Endothelial cell of umbilical vein (primary cell): ENCODE results near the gene SFRP2. TPM values are rescaled to one million over a fixed set of nuclear protein-coding genes. Genes with fewer than 3 reads are reported as not detected.

ENCODE experiments used
- BruUV-seq: library from RNA; stranded (reverse); fragments of 400-500 nt; replicated peaks from 2 replicates; lab custom pipeline; 2021; lab: Mats Ljungman, UMichigan
- CTCF ChIA-PET: fragments of 300-600, 350-600 bp; sonication (Branson Sonifier 250); formaldehyde crosslinking; loops from one replicate; lab custom pipeline; 2021; ENCODE audit warnings: antibody characterized with exemption, inconsistent platforms; lab: Charles Lee
- POLR2A ChIA-PET: fragments of 300-600, 350-600 bp; sonication (Branson Sonifier 250); formaldehyde crosslinking; loops from one replicate; lab custom pipeline; 2021; ENCODE audit warnings: antibody characterized with exemption, inconsistent platforms; lab: Charles Lee
- DNase-seq: peaks from one replicate; pipeline ENCODE4 v3.0.0-alpha.2; 2011; ENCODE audit warnings: low read depth, low spot score
- FAIRE-seq: peaks from 2 replicates; lab custom pipeline; 2011; peaks lifted over from hg19 to GRCh38; lab: Jason Lieb, UNC
- H2AFZ ChIP-seq: 2 replicates; pipeline ENCODE4 v1.6.0; 2012; ENCODE audit warnings: low read depth, low read length, control low read depth, inconsistent platforms
- H3K27ac ChIP-seq: 2 replicates; pipeline ENCODE4 v1.5.1; 2011; ENCODE audit warnings: low read depth, mild to moderate bottlenecking, control low read depth, low read length, moderate library complexity; ENCODE audit not compliant: insufficient read depth
- H3K27me3 ChIP-seq, 2 experiments: 2 replicates each; pipeline versions ENCODE4 v1.6.0 to v1.6.1; 2011; ENCODE audit warnings: low read length in 2 of 2, mixed read lengths in 1 of 2; ENCODE audit not compliant: control insufficient read depth in 2 of 2, insufficient read depth in 2 of 2
- H3K36me3 ChIP-seq, 2 experiments: 2 replicates in 1 of 2; 3 replicates in 1 of 2; pipeline ENCODE4 v1.5.1; 2011; ENCODE audit warnings: low read length in 2 of 2, mild to moderate bottlenecking in 1 of 2, moderate library complexity in 1 of 2; ENCODE audit not compliant: control insufficient read depth in 2 of 2, insufficient read depth in 2 of 2; ENCODE audit errors: extremely low read depth in 1 of 2
- H3K4me1 ChIP-seq: 3 replicates; pipeline ENCODE4 v1.5.1; 2011; ENCODE audit warnings: mild to moderate bottlenecking, low read length; ENCODE audit not compliant: control insufficient read depth, insufficient read depth; ENCODE audit errors: extremely low read depth
- H3K4me2 ChIP-seq: 2 replicates; pipeline ENCODE4 v1.6.1; 2011; ENCODE audit warnings: low read length, control low read depth, mixed read lengths; ENCODE audit not compliant: insufficient read depth
- H3K4me3 ChIP-seq, 3 experiments: fragments of 200-600 bp in 1 of 3; sonication (generic), shearing (Covaris generic) in 1 of 3; replicated peaks in 1 of 3; 2 replicates each; pipeline ENCODE4 v1.5.1; 2011 to 2016; ENCODE audit warnings: control low read depth in 3 of 3, low read length in 3 of 3, mild to moderate bottlenecking in 2 of 3, inconsistent platforms in 1 of 3, low read depth in 1 of 3, moderate library complexity in 1 of 3; ENCODE audit not compliant: insufficient read depth in 1 of 3
- H3K79me2 ChIP-seq: 2 replicates; pipeline ENCODE4 v1.6.0; 2012; ENCODE audit warnings: low read length, inconsistent platforms; ENCODE audit not compliant: control insufficient read depth, insufficient read depth
- H3K9ac ChIP-seq: replicated peaks from 2 replicates; pipeline ENCODE3; 2011; ENCODE audit warnings: low read length, control low read depth; ENCODE audit not compliant: insufficient read depth; ENCODE audit errors: extremely low read depth
- H3K9me1 ChIP-seq: replicated peaks from 3 replicates; pipeline ENCODE4 v1.6.0; 2011; ENCODE audit warnings: mild to moderate bottlenecking, low read length; ENCODE audit not compliant: control insufficient read depth, insufficient read depth; ENCODE audit errors: extremely low read depth
- H3K9me3 ChIP-seq: replicated peaks from 2 replicates; pipeline ENCODE4 v1.5.1; 2012; ENCODE audit warnings: low read length, inconsistent platforms; ENCODE audit not compliant: control insufficient read depth, insufficient read depth
- H4K20me1 ChIP-seq: replicated peaks from 2 replicates; pipeline ENCODE3; 2011; ENCODE audit warnings: mild to moderate bottlenecking, low read length; ENCODE audit not compliant: control insufficient read depth, insufficient read depth; ENCODE audit errors: extremely low read depth
- CTCF ChIP-seq, 2 donors: IDR thresholded peaks; 1 replicate in 1 of 2; 2 replicates in 1 of 2; pipeline ENCODE4 v1.5.1; 2011; ENCODE audit warnings: low read length in 2 of 2, mild to moderate bottlenecking in 2 of 2, moderate library complexity in 2 of 2, control low read depth in 1 of 2, inconsistent platforms in 1 of 2, low read depth in 1 of 2; ENCODE audit not compliant: insufficient read depth in 1 of 2; ENCODE audit errors: extremely low read depth in 1 of 2
- EZH2 ChIP-seq: IDR thresholded peaks from 2 replicates; pipeline ENCODE4 v1.6.1; 2012; ENCODE audit warnings: borderline replicate concordance, low read depth, mild to moderate bottlenecking, moderate library complexity, low read length, inconsistent platforms; ENCODE audit not compliant: severe bottlenecking
- FOS ChIP-seq: IDR thresholded peaks from 2 replicates; pipeline ENCODE4 v1.6.1; 2011; ENCODE audit warnings: mild to moderate bottlenecking, low read length, moderate library complexity, borderline replicate concordance; ENCODE audit not compliant: insufficient read depth
- POLR2A ChIP-seq: IDR thresholded peaks from 2 replicates; pipeline ENCODE4 v1.6.1; 2012; ENCODE audit warnings: low read depth, mild to moderate bottlenecking, control low read depth, low read length
- dilution Hi-C: fragments of 300-500 bp; cut with MboI; formaldehyde crosslinking; loops from one replicate; pipeline ENCODE4 v1.15.0; 2019; ENCODE audit warnings: low sequenced_read_pairs; ENCODE audit not compliant: extremely low pct_ligation_motif_present
- intact Hi-C: fragments of 100-400 bp; cut with micrococcal nuclease; formaldehyde crosslinking; loops from one replicate; pipeline ENCODE4 v1.10.0; 2022
- polyA plus RNA-seq, 4 experiments: library from polyadenylated mRNA; depleted of rRNA in 3 of 4; stranded (reverse) in 3 of 4; unstranded in 1 of 4; fragments of >200 nt; gene quantifications; 2 replicates each; pipeline versions ENCODE4 v1.2.1 to v1.2.3, GENCODE V29; 2011 to 2012; ENCODE audit warnings: missing spikeins in 1 of 4
- total RNA-seq: library from RNA; stranded (reverse); gene quantifications from 2 replicates; pipeline ENCODE4 v1.2.3, GENCODE V29; 2021
- TF ChIP-seq, protein P1 (sequence below): IDR thresholded peaks from 2 replicates; pipeline ENCODE4 v1.6.1; 2011; ENCODE audit not compliant: insufficient read depth, insufficient read length

SFRP2 gene
- total and polyA plus RNA-seq, 2 donors (not counting 3 experiments of a cell fraction or from before 2014, with no cell fraction given), result 0.04 TPM; not detected in 1

DNA sequence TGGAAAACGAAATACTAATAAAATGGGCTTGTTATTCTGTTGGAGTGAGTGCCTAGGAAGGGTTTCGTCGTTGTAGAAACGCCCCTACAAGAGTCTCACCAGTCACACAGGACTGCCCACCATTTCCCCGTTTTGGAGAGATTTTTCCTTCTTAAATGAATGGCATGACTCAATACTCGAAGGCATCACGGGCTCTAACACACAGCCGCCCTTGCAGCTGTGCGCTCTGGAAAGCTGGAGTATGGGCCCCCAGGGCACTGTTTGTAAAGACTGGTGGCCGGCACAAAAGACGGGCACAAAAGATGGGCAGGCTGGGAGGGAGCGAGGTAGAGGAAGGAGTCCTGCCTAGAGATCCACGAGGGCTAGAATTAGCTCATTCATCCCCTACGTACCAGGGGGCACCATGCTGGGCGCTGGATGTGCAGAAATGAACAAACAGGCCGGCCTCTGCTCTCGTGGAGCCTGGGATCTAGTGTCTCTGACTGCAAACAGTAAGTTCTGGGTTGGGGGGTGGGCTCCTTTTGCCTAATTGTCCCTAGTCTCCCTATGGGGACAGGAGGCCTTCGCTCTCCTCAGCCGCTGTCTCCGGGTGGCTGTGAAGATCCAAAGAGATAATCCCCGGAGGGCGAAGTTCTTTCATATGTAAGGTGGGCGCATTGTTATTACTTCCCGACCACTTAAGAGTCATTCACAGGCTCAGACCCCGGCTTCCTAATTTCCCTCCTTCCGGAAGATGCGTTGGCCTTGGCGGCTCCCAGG lies 1.0 kb upstream of the SFRP2 start:
- dilution Hi-C loops, result no loop called here
- CTCF ChIA-PET, result interaction anchor here (0.6 to 1.2 kb wide), 3 partner anchors 9 to 717 kb away, joined by 3 to 4 read pairs (median 3); no protein-coding TSS in a partner anchor
- no peaks in the 10 kb centered on the region for H3K9me1 ChIP-seq
- POLR2A ChIA-PET, result no interaction called here
- no peak overlapping the region for H3K27ac ChIP-seq
- H3K9ac ChIP-seq, result no peak overlapping the region
- H3K4me3 ChIP-seq, result no peak overlapping the region
- peaks cover 72 to 90% of the 10 kb centered on the region in 2 experiments for H3K27me3 ChIP-seq
- peaks cover 12% of the 10 kb centered on the region for H3K4me1 ChIP-seq
- no peaks in the 10 kb centered on the region for H3K9me3 ChIP-seq
- no peak overlapping the region for H2AFZ ChIP-seq
- no peaks in the 10 kb centered on the region for H3K79me2 ChIP-seq
- intact Hi-C loops, result loop anchor here (5.0 kb wide), 1 partner anchor 827 kb away; no protein-coding TSS in a partner anchor
- DNase-seq (no peak), FAIRE-seq (no peak)
- H3K36me3 ChIP-seq, result no peaks in the 10 kb centered on the region
- BruUV-seq, result no TSS peak
- peak; percentile 73 for TF ChIP-seq EZH2
- no peak for TF ChIP-seq POLR2A
- no peak for TF ChIP-seq FOS
- no peak for TF ChIP-seq CTCF (IDR thresholded peaks at IDR 0.05; ENCODE audit: extremely low read depth in 1 of 2, insufficient read depth in 1 of 2, low read depth in 1 of 2, low read length in 2 of 2)
- TF ChIP-seq, protein P1, sequence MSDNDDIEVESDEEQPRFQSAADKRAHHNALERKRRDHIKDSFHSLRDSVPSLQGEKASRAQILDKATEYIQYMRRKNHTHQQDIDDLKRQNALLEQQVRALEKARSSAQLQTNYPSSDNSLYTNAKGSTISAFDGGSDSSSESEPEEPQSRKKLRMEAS, result no peak
- no peaks in the 10 kb centered on the region for H4K20me1 ChIP-seq
- H3K4me2 ChIP-seq, result no peak overlapping the region
